HG02798 (cell line): ENCODE results near the gene TMEM94.

Source experiments
- ATAC-seq: cut with Tn5 transposase; IDR thresholded peaks from one replicate; pipeline ENCODE4 v1.9.1; 2021; ENCODE audit warnings: mild to moderate bottlenecking; ENCODE audit not compliant: unreplicated experiment, poor library complexity

Gene TMEM94

GRCh38 chr17:75521290-75521689 is 64.9 kb downstream of the TMEM94 start:
- ATAC-seq: no peak

GRCh38 chr17:75521951-75522727 is 65.7 kb downstream of the TMEM94 start:
- no peak for ATAC-seq

GRCh38 chr17:75523647-75524046 is 67.2 kb downstream of the TMEM94 start:
- ATAC-seq: no peak

GRCh38 chr17:75524269-75524969 is 68.0 kb downstream of the TMEM94 start:
- no peak for ATAC-seq

- ATAC-seq: peak; percentile 88
Observed at GRCh38 chr17:75524970-75525805, 68.8 kb downstream of the TMEM94 start, which contains the start of gene LLGL2. Gene LLGL2, plus strand, starts transcription at chr17:75525697. Its CDS starts 17,730 bp downstream, at chr17:75543427.

GRCh38 chr17:75525806-75526554 is 69.5 kb downstream of the TMEM94 start:
- ATAC-seq: no peak

- no peak for ATAC-seq
Observed at GRCh38 chr17:75526555-75527270, 70.3 kb downstream of the TMEM94 start.

- no peak for ATAC-seq
Observed at GRCh38 chr17:75530837-75531720, 74.6 kb downstream of the TMEM94 start.

- no peak for ATAC-seq
Observed at GRCh38 chr17:75531721-75532072, 75.3 kb downstream of the TMEM94 start.

- no peak for ATAC-seq
Observed at GRCh38 chr17:75535119-75535537, 78.7 kb downstream of the TMEM94 start.

- no peak for ATAC-seq
Observed at GRCh38 chr17:75535871-75536270, 79.4 kb downstream of the TMEM94 start.

- ATAC-seq: no peak
Observed at GRCh38 chr17:75536366-75536765, 79.9 kb downstream of the TMEM94 start.

- no peak for ATAC-seq
Observed at GRCh38 chr17:75539967-75540729, 83.7 kb downstream of the TMEM94 start.

GRCh38 chr17:75540923-75541503 is 84.6 kb downstream of the TMEM94 start:
- ATAC-seq: no peak

GRCh38 chr17:75542229-75542628 is 85.8 kb downstream of the TMEM94 start:
- no peak for ATAC-seq

- no peak for ATAC-seq
Observed at GRCh38 chr17:75542728-75543336, 86.4 kb downstream of the TMEM94 start.

GRCh38 chr17:75544250-75544649 is 87.8 kb downstream of the TMEM94 start:
- ATAC-seq: no peak
